GM19452 (cell line): ENCODE data around the gene UBE2O.
"Not testable (repeated sequence)": the region's sequence is repeated elsewhere in the genome, so short reads cannot be mapped to it uniquely, and the experiment has no call there.

Experiments
- ATAC-seq: cut with Tn5 transposase; IDR thresholded peaks from one replicate; pipeline ENCODE4 v1.9.1; 2021; ENCODE audit not compliant: unreplicated experiment

The UBE2O gene

GRCh38 chr17:76354747-76355310, 98.1 kb downstream of the UBE2O start:
- no peak for ATAC-seq

GRCh38 chr17:76354317-76354729, 98.6 kb downstream of the UBE2O start:
- no peak for ATAC-seq

GRCh38 chr17:76353599-76354316, 99.2 kb downstream of the UBE2O start, which contains the start of gene PRPSAP1:
Gene PRPSAP1, minus strand, starts transcription at chr17:76353916. Its CDS starts 213 bp downstream, at chr17:76353703.
- peak; percentile 90 for ATAC-seq

GRCh38 chr17:76353004-76353598, 99.9 kb downstream of the UBE2O start:
- peak; percentile 9 for ATAC-seq

- no peak for ATAC-seq
Observed at GRCh38 chr17:76351526-76352071, 101.4 kb downstream of the UBE2O start.

- no peak for ATAC-seq
Observed at GRCh38 chr17:76350463-76350862, 102.5 kb downstream of the UBE2O start.

- ATAC-seq, result not testable (repeated sequence)
Observed at GRCh38 chr17:76346936-76347335, 106.0 kb downstream of the UBE2O start.

GRCh38 chr17:76345377-76345974, 107.5 kb downstream of the UBE2O start:
- no peak for ATAC-seq

- ATAC-seq, result no peak
Observed at GRCh38 chr17:76343106-76343505, 109.8 kb downstream of the UBE2O start.

- no peak for ATAC-seq
Observed at GRCh38 chr17:76341301-76341700, 111.7 kb downstream of the UBE2O start.
